ENCODE results near the gene MTOR.
"Not testable (repeated sequence)": the region's sequence is repeated elsewhere in the genome, so short reads cannot be mapped to it uniquely, and the experiment has no call there.

The MTOR gene

GRCh38 chr1:11262171-11263049, at the start of gene MTOR:
MTOR (minus strand) TSS chr1:11262551; CDS start chr1:11259409, 3,142 bp downstream.
- TF ChIP-seq CTCF (conservative IDR thresholded peaks at IDR 0.05; ENCODE audit: low read depth), result 0 out of 2 replicates have a peak, but pooled peaks have one; percentile 15
- ChIA-PET CTCF (interaction anchor here (0.5 to 2.1 kb wide), 5 partner anchors 9 to 1209 kb away, joined by 3 to 6 read pairs (median 3); no protein-coding TSS in a partner anchor), POLR2A (ENCODE audit: low non-redundant PET) (interaction anchor here (0.6 to 1.4 kb wide), 3 partner anchors 11 to 666 kb away, joined by 3 to 9 read pairs (median 5); partner anchors contain the start of gene UBIAD1)
- H3K27ac ChIP-seq, result peak within 1 kb of the TSS; percentile 64
- peak; percentile 100 for DNase-seq (ENCODE audit: low spot score)

GRCh38 chr1:11309385-11309784, 47.0 kb upstream of the MTOR start:
- ChIA-PET CTCF (no interaction called here), POLR2A (ENCODE audit: low non-redundant PET) (no interaction called here)
- no peak for DNase-seq (ENCODE audit: low spot score)
- H3K27ac ChIP-seq, result no peak overlapping the region
- TF ChIP-seq CTCF (conservative IDR thresholded peaks at IDR 0.05; ENCODE audit: low read depth), result no peak

- no peak for DNase-seq (ENCODE audit: low spot score)
- ChIA-PET POLR2A (ENCODE audit: low non-redundant PET) (no interaction called here), CTCF (no interaction called here)
- TF ChIP-seq CTCF (conservative IDR thresholded peaks at IDR 0.05; ENCODE audit: low read depth), result no peak
- H3K27ac ChIP-seq, result no peak overlapping the region
Measured at GRCh38 chr1:11308699-11309224, 46.4 kb upstream of the MTOR start.

GRCh38 chr1:11307852-11308251, 45.5 kb upstream of the MTOR start:
- no peak overlapping the region for H3K27ac ChIP-seq
- CTCF ChIA-PET, result interaction anchor here (0.6 to 0.7 kb wide), 2 partner anchors 164 to 254 kb away, joined by 3 to 9 read pairs; no protein-coding TSS in a partner anchor
- DNase-seq (ENCODE audit: low spot score), result no peak
- POLR2A ChIA-PET (ENCODE audit: low non-redundant PET), result no interaction called here
- no peak for TF ChIP-seq CTCF (conservative IDR thresholded peaks at IDR 0.05; ENCODE audit: low read depth)

GRCh38 chr1:11305516-11305915, 43.2 kb upstream of the MTOR start:
- CTCF ChIA-PET, result interaction anchor here (0.7 kb wide), 1 partner anchor 17 kb away, joined by 3 read pairs; no protein-coding TSS in a partner anchor
- DNase-seq (ENCODE audit: low spot score); POLR2A ChIA-PET (ENCODE audit: low non-redundant PET); H3K27ac ChIP-seq: not testable (repeated sequence)

GRCh38 chr1:11302366-11302765, 40.0 kb upstream of the MTOR start:
- ChIA-PET CTCF (interaction anchor here (0.6 to 0.7 kb wide), 3 partner anchors 9 to 257 kb away, joined by 3 to 7 read pairs (median 4); no protein-coding TSS in a partner anchor), POLR2A (ENCODE audit: low non-redundant PET) (no interaction called here)

More at GRCh38 chr1:11302366-11302765, 40.0 kb upstream of the MTOR start:
- TF ChIP-seq CTCF (conservative IDR thresholded peaks at IDR 0.05; ENCODE audit: low read depth), result no peak
- no peak for DNase-seq (ENCODE audit: low spot score)
- no peak overlapping the region for H3K27ac ChIP-seq

All from RWPE1 (cell line).